Stimulated activated CD4-positive, alpha-beta T cell treated with anti-CD3 and anti-CD28 coated beads, Interleukin-1b, Interleukin-23, amount 100 ng/mL, for 24 hours (primary cell): ENCODE results near the gene MGST3.
A peak's percentile ranks its signal among the peaks of the same experiment; 100 is the strongest.
"Not testable (repeated sequence)": the region's sequence is repeated elsewhere in the genome, so short reads cannot be mapped to it uniquely, and the experiment has no call there.

Experiments
- DNase-seq, 4 experiments: peaks; one replicate each; pipeline ENCODE4 v3.0.0-alpha.2; 2020; ENCODE audit warnings: low read depth in 4 of 4, low spot score in 1 of 4

The MGST3 gene

DNA sequence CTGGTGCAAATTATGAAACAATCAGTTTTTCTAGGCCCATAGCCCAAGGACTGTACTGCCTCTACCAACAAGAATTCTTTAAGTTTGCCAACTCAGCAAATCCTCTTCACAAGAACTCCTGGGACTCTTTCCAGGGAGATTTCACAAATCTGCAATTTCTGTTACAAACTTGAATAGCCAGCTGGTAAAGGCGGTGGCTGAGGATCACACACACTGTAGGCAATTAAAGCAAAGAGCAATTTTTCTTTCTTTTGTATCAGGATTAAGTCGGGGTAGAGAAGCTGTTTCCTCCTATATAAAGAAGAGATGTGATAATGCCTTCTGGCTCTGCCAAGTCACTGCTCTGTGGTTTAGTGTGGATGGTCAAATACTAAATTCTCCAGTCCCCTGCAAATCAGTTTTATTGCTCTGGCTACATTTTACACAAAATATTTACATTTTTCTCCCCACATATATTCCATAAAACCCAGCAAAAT is 65.6 kb downstream of the MGST3 start:
- DNase-seq = no peak

DNA sequence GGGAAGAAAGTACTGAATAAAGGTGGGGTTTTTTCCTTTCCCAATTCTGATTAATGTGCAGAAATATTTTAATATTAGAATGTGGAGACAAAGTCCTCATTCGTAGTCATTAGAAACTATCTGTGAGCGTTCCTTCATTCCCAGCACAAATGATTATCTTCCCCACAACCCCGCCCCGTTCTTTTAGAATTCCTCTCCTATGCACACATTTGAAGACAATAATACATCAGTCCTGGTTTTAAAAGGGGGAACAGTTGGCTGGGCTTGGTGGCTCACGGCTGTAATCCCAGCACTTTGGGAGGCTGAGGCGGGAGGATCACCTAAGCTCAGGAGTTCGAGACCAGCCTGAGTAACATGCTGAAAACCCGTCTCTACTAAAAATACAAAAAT is 66.5 kb downstream of the MGST3 start:
- no peak for DNase-seq

DNA sequence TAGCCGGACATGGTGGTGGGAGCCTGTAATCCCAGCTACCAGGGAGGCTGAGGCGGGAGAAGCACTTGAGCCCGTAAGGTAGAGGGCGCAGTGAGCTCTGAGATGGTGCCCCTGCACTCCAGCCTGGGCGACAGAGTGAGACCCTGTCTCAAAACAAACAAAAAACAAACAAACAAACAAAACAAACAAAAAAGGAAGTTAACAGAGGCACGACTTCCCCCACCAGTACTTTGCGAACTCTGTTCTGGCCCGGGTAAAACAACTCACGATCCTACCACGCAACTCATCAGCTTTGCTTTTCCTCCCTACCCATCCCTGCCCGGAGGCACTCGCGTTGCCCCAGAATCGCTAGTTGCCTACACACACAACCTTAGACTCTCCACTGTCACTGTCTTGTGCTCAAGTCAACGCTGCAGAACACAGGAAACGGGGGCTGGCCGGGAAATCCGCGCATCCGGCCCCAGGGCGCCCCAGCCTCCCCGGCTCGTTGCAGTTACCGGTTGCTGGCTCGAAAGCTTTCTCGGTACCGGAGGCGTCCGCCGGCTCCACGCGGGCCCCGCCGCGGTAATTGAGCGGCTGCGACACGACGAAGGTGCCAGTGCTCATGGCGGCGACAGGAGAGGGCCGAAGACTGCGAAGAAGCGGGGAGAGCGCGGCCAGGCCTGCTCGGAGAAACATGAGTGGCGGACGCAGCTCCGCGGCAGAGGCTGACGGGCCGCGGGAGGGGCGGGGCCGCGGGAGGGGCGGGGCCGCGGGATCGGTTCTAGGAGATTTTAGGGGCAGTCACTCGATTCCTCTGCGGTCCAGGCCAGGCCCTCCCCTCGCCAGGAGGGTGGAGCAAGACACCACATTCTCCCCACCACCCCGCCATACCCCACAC is 67.1 kb downstream of the MGST3 start, which contains the start of gene ALDH9A1:
TSS of gene ALDH9A1 (minus strand) at position 682 of the 880 bp plus-strand sequence. CDS start at position 678, 4 bp downstream.
- DNase-seq = peak; percentile 59 to 92 (median 72)

GRCh38 chr1:165698761-165699052 is 67.7 kb downstream of the MGST3 start:
- DNase-seq = no peak

- no peak for DNase-seq
Measured at GRCh38 chr1:165699577-165699976, 68.5 kb downstream of the MGST3 start.

GRCh38 chr1:165701922-165702321 is 70.9 kb downstream of the MGST3 start:
- DNase-seq = not testable (repeated sequence)

GRCh38 chr1:165703648-165704047 is 72.6 kb downstream of the MGST3 start:
- DNase-seq = no peak
